HG03575 (cell line): ENCODE results near the gene MACROD2.
"Not testable (repeated sequence)": the region's sequence is repeated elsewhere in the genome, so short reads cannot be mapped to it uniquely, and the experiment has no call there.

Experiments used
- ATAC-seq: cut with Tn5 transposase; IDR thresholded peaks from one replicate; pipeline ENCODE4 v1.9.1; 2021; ENCODE audit not compliant: unreplicated experiment, insufficient number of reproducible peaks, low FRiP score; ENCODE audit errors: extremely low read depth

Gene MACROD2

DNA sequence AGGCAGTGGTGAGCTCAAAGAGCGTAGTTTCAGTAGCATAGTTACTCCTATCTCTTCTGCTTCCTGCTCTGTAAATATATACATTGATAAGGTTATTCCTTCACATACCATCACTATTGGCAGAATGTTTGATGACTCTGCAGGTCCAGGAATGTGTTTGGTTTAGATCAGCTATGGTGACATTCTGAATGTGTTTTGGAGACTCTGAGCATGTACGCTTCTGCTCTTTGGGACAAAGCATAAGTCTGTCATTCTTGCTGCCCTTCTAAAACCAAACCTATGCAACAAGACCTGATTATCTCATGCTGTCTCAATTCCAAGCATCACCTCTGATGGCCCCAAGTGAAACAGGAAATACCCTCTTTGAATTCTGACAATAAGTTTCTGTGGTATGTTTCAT, 1503.6 kb downstream of the MACROD2 start:
- ATAC-seq = no peak

DNA sequence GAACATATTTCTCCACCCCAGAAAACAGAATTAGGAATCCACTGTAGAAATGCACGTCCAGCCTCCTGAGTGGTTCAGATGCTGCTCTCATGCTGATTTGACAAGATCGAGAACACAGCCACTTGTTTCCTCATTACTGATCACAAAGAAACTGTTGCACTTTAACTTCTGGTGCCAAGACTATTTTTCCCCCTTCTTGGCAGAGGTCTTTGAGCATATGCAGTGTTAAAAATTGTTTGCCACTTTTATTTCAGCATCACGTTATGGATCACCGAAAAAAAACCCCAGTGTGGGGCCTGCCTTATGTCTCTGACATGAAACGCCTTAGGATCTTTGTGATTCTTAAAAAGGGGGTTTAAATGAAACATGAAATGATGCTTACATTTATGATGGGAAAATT, 1511.0 kb downstream of the MACROD2 start:
- ATAC-seq = no peak

DNA sequence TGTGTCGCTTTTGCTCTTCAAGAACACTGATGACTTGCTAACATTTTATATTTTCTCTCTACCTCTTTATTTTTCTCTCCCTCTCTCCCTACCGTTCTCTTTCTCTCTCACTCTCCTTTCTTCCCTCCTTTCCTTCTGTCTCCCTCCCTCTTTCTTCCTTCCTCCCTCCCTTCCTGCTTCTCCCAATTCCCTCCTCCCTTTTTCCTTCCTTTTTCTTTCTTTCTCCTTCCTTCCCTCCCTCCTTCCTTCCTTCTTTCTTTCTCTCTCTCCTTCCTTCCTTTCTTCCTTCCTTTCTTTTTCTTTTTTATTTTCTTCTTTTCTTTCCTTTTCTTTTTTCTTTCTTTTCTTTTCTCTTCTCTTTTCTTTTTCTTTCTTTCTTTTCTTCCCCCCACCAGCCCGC, 1511.8 kb downstream of the MACROD2 start:
- ATAC-seq = no peak

DNA sequence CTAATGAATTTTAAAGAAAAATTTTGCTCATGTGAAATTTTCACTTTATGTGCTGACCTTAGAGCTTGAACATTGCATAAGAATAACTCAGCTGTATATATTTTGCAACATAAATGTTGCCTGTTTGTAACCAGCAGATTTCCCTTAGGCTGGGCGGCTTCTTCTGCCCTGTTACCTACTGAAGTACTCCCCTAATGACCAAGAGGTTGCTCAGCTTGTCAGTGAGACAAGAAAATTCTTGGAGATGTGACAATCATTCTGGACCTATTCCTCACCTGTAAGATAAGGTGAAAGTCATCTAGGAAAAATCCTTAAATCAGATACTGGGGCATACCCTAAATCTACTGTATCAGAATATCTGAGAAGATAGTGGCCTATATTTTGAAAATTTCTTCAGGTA, 1516.2 kb downstream of the MACROD2 start:
- ATAC-seq = no peak

DNA sequence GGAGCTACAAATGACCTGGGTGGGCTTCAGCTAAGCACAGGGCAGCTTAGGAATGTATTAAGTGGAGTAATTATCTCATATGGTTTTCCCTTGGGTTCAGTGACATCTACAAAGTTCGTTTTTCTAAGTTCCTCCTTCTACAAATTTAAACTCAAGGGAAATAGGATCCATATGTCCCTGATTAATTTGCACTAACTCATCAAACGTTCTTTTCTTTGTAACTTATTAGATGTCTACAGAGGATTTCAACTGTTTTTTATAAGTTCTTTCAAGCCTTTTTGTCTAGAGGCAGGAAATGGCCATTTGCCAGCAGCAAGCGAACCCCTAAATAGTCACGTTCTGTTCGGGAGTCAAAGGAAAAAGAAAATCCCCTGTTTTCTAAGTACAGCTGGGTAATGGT, 1517.6 kb downstream of the MACROD2 start:
- no peak for ATAC-seq

DNA sequence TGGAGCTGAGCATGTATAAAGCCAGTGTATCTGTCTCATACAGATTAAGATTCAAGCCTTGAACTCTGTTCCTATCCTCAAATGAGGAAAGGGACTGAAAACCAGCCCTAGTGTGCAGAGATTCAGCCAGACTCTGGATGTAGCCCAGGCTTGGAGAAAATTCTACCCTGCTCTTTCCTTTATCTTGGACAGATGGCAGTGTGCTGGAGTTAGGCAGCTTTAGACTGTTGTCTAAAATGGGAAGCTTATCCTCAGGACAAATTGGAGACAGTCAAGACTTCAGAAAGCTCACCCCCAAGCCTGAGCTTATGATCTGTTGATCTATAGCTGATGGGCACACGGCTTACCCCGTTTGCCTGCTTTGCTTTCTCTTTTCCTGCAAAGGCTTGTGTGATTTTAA, 1520.4 kb downstream of the MACROD2 start:
- no peak for ATAC-seq

DNA sequence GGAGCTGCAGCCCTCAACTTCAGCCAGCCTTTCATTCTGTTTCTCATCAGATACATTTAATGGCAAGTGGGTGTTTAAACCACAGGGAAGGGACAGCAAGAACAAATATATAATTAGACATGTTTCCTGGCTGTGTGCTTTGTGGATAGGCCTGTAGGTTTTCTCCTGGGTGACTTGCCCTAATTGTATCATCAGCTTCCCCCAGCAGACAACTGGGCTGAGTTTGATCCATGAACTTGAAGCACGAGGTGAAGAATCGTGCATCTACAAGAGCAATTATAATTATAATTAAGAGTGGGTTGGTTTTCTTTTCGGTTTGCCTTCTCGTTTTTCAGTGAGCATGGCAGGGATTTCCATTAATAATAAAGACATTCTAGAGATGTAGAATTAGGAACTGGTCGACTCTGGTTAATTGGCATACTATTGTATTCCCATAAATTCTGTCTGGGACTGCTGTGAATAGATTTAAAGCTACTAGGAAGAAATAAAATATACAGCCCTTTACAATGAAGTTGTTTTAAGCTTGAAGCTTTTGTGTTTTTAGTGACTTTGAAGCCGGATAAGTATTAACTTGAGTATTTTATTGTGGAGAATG, 1525.7 kb downstream of the MACROD2 start:
- no peak for ATAC-seq

DNA sequence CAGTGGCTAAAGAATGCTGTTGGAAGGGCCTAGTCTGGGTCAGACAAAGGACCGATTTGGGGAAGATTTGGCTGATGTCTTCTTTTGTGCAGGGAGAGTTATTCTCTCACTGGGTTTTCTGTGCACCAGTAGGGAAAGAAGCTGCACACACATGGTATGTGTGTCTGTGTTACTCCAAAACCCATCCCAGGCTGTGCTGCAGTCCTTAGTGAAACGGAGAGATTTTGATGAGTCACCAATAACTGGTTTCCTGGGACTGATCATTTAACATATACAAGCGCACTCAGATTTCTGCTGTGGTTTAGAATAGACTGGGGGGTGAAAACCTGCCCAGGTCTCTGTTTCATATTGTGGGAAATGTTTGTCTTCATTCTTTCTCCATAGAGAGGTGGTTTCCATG, 1528.1 kb downstream of the MACROD2 start:
- ATAC-seq = no peak

DNA sequence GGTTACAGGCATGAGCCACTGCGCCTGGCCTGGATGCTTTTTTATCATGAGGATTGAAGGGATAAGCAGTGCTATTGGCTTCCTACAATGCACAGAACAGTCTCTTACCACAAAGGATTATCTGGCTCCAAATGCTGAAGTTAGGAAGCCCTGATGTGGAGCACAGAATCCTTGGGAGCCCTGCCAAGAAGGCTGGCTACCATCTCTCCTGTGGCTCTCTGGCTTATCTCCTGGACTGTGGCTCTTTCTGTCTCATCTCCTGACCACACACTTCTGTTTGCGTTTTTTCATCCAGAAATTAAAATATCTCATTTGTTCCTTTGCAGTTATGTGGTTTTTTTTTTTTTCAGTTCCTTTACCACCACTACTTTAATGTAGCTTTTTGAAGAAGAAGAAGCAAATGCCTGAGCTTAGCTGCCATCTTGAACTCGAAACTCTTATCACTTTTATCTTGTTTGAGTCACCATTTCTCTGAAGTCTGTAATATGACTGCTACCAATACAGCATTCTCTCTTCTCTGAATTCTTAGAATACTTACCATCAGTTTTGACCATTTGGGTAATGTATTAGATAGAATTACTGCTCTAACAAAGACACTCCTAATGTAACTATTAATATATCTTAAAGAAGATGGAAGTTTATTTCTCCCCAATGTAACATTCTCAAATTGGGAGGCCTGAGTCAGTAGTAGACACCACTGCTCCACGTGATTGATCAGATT, 1533.2 kb downstream of the MACROD2 start:
- ATAC-seq = no peak

DNA sequence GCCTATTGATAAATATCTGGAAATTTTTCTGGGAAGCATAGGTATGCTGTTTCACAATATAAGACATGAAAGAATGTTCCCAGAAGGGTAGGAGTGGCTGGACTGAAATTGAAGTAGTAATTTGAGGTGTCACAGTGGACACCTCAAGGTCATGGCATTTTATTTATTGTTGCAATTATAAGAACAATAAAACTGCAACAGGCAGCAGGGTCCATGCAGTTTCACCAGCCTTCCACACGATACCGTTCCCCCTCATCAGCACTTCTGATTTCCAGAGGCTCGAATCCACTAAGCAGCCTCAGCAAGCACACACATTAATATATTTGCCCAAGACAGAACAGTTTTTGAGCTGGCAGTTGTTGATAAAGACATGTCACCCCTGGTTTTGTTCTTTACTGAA, 1540.5 kb downstream of the MACROD2 start:
- ATAC-seq = no peak

DNA sequence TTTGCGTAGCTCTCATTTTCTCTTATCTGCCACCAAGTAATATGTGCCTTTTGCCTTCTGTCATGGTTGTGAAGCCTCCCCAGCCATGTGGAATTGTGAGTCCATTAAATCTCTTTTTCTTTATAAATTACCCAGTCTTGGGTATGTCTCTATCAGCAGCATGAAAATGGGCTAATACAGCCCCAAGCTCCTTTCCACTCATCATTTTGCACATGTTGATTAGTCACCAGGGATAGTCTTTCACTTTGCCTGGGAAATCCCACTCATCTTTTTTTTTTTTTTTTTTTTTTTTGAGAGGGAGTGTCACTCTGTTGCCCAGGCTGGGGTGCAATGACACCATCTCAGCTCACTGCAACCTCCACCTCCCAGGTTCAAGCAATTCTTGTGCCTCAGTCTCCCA, 1541.9 kb downstream of the MACROD2 start:
- ATAC-seq = not testable (repeated sequence)

DNA sequence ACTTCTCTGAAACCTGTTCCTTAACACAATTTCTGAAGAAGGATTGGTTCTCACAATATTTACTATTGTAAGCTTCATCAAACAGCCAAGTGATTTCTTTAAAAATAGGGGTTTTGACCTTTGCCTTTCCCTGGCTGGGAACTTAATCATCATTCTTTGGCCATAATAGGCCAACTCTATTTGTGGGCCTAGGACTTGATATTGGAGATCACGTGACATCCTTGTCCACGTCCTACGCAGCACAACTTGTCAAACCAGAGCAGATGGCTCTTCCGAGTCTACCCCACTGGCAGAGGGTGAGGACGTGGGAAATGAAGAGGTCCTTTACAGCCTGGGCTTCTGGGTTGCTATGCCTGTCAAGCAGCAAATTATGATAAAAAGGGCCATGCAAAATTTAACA, 1547.3 kb downstream of the MACROD2 start:
- ATAC-seq = no peak

DNA sequence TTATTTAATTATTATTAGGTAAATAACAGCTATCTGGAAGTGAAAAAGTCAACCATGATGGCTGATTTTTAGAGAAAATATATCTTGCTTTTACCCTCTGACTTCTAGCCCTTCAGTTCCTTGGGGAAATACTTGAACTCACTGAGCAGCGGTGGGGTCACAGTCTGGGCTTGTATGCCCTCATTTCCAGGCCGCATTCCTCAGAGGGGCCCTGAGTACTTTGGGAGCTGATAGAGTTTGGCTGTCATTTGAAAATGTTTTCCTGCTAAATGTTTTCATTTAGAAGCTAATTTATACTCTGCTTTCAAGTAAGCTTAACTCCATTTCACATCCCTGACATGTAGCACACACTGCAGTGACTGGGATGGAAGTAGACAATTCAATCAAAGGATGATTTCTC, 1549.4 kb downstream of the MACROD2 start:
- no peak for ATAC-seq

DNA sequence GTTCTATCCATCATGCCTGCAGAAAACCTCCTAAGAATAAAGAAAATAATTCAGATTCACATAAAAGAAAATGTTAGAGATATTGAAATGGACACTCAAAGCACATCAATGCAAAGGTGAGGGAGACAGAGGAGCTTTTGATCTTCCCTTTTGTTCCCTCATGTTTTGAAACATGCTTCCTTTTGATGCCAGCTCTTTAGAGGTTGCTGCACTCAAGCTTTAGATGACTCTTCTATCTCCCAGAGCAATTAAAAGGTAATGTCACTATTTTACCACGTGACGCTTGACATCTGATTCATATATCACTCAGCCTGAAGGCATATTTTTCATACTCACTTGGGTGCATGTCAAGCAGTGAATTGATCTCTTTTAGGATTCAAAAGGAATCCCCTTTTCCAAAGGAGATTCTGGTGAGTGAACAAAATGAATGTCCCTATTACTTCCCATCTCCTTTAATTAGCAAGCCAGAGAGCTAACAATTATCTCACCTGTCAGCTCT, 1551.3 kb downstream of the MACROD2 start:
- ATAC-seq = no peak

DNA sequence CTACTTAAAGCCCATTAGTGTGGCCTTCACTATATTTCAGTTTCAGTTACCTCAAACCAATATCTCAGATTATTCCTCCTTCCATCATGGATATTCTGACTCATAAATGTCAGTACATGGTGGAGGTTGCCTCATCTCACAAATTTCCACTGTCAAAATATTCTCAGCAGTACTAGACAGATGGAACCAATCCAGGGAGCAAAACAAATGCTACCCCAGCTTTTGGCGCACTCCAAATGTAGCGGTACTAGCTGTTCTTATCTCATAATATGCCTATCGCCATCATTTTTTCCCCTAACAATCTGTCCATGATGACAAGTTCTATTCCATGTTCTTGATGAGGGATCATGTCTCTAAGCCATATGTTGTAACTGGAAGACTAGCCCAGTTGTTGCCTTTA, 1551.8 kb downstream of the MACROD2 start:
- ATAC-seq = no peak

DNA sequence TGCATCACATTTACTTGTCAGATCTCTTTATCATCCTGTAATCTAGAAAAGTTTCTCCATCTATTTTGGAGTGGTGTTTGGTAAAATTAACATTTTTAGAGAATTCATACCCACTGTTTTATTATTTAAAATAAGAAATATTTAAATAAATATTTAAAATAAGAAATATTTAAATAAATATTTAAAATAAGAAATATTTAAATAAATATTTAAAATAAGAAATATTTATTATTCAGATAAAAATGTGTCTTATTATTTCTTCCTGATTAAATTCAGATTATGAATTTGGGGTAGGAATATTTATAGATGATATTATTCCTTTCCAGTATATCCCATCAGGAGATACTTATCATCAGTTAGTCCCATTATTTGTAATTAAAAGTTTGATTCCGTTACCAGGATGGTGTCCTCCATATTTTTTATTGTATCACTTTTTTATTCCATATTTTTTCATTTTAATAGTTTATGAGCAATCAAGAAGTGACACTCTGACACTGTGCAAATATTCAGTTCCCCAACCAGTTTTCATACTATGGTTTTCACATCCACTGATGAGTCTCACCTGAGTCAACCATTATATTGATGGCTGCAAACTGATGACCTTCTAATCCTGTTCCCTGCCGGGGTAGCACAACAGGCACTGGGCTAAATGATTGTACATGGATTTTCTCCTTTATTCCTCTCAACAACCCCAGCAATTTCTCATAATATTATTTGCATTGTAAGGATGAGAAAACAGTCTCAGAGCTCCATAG, 1555.0 kb downstream of the MACROD2 start:
- ATAC-seq = no peak

DNA sequence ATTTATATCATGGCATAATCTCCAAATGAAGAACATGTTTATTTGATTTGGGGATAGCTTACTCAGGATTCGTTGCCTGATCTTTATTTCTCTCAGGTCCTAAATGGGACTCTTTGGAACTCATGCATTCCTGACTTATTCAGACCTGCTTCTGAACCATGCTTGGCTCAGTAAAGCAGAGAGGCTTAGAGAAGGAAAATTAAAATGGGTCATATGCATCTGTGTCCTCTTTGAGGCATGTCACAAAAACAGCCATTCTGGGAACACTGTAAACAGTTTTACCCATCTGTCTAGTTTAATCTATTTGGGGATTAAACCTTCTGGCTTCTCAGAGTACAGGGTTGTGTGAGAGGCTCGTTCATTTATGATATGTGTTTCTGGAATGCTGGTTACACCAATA, 1560.6 kb downstream of the MACROD2 start:
- no peak for ATAC-seq

DNA sequence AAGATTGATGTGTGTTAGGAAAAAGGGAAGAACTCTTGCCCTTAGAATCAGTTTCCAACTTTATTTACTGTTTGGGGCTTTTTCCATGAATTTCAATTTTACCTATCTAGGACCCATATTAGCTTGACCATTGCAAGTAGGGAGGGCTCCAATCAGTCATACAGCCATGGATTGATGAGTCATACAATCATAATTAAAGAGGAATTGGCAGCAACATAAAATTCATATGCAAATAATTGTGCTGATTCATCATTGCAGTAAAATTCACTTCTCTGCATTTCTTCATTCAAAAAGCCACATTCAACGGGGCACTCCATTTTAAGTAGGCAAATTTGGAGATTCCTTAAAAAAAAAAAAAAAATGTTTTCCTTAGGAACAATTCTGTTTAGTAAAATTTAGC, 1561.6 kb downstream of the MACROD2 start:
- ATAC-seq = no peak

DNA sequence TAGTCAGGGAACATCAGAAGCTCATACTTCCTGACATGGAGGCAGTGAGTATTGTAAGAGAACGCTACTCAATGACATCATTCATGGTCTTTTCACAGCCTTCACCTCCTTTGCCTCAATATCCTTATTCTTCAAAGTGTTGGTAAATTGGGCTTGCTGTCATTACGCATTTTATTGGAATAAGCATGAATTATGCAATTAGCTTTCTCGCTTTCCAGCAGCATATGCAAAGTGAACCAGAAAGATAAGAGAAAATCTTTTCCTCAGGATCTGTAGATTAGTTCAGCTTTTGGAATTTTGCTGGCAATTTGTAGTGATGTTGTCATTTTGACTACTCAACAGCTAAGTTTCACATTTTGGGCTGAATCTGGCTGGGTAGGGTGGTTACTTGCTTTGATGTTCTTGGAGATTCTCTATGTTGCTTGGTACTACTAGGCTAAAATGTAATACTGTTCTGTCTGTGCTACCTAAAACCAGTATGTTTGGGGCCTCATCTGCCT, 1565.8 kb downstream of the MACROD2 start:
- ATAC-seq = no peak
